Stimulated activated CD8-positive, alpha-beta memory T cell treated with anti-CD3 and anti-CD28 coated beads, Interleukin-15, amount 100 ng/mL, for 24 hours (primary cell): ENCODE results near the gene PIGX.
A peak's percentile ranks its signal among the peaks of the same experiment; 100 is the strongest.

Source experiments
- DNase-seq: peaks from one replicate; pipeline ENCODE4 v3.0.0-alpha.2; 2020; ENCODE audit warnings: low read depth

The PIGX gene

GRCh38 chr3:196711838-196712513 is at the start of gene PIGX, which contains the start of gene CEP19:
PIGX (plus strand) TSS chr3:196712377.
CEP19 (minus strand) TSS chr3:196712250; CDS start chr3:196708657, 3,593 bp downstream.
- peak; percentile 77 for DNase-seq

- no peak for DNase-seq
Measured at GRCh38 chr3:196662711-196663571, 49.2 kb upstream of the PIGX start.

GRCh38 chr3:196666001-196666867 is 45.9 kb upstream of the PIGX start:
- no peak for DNase-seq

- DNase-seq, result no peak
Measured at GRCh38 chr3:196667056-196667825, 44.9 kb upstream of the PIGX start.

GRCh38 chr3:196670339-196670738 is 41.8 kb upstream of the PIGX start:
- DNase-seq, result no peak

- DNase-seq, result no peak
Measured at GRCh38 chr3:196673632-196674031, 38.5 kb upstream of the PIGX start.

- no peak for DNase-seq
Measured at GRCh38 chr3:196677353-196677752, 34.8 kb upstream of the PIGX start.

GRCh38 chr3:196677931-196678330 is 34.2 kb upstream of the PIGX start:
- no peak for DNase-seq

GRCh38 chr3:196684548-196685407 is 27.4 kb upstream of the PIGX start:
- DNase-seq, result peak; percentile 9

GRCh38 chr3:196686436-196686835 is 25.7 kb upstream of the PIGX start:
- no peak for DNase-seq

GRCh38 chr3:196688349-196688748 is 23.8 kb upstream of the PIGX start:
- no peak for DNase-seq

GRCh38 chr3:196689941-196690660 is 22.1 kb upstream of the PIGX start:
- DNase-seq, result no peak

- DNase-seq, result no peak
Measured at GRCh38 chr3:196691386-196691785, 20.8 kb upstream of the PIGX start.

GRCh38 chr3:196694202-196694638 is 18.0 kb upstream of the PIGX start:
- no peak for DNase-seq

- no peak for DNase-seq
Measured at GRCh38 chr3:196694941-196695848, 17.0 kb upstream of the PIGX start.

- DNase-seq, result no peak
Measured at GRCh38 chr3:196695849-196696226, 16.3 kb upstream of the PIGX start.

GRCh38 chr3:196697270-196697669 is 14.9 kb upstream of the PIGX start:
- DNase-seq, result no peak

GRCh38 chr3:196699749-196700148 is 12.4 kb upstream of the PIGX start:
- DNase-seq, result no peak

GRCh38 chr3:196700801-196701200 is 11.4 kb upstream of the PIGX start:
- no peak for DNase-seq
